HG02623 (cell line): ENCODE results near the gene CCM2.
"Not testable (repeated sequence)": the region's sequence is repeated elsewhere in the genome, so short reads cannot be mapped to it uniquely, and the experiment has no call there.

Experiments
- ATAC-seq: cut with Tn5 transposase; IDR thresholded peaks from one replicate; pipeline ENCODE4 v1.9.1; 2021; ENCODE audit warnings: moderate library complexity; ENCODE audit not compliant: unreplicated experiment

The CCM2 gene

GRCh38 chr7:44999245-45000092 is 532 bp upstream of the CCM2 start:
- ATAC-seq = peak; percentile 66

- peak; percentile 29 for ATAC-seq
Observed at GRCh38 chr7:45001138-45001694, 1.2 kb downstream of the CCM2 start.

GRCh38 chr7:45001826-45002225 is 1.8 kb downstream of the CCM2 start:
- ATAC-seq = no peak

- ATAC-seq = no peak
Observed at GRCh38 chr7:45003789-45004188, 3.8 kb downstream of the CCM2 start.

GRCh38 chr7:45007106-45007505 is 7.1 kb downstream of the CCM2 start:
- no peak for ATAC-seq

GRCh38 chr7:45007571-45008328 is 7.7 kb downstream of the CCM2 start:
- peak; percentile 70 for ATAC-seq

- ATAC-seq = no peak
Observed at GRCh38 chr7:45013465-45013967, 13.5 kb downstream of the CCM2 start.

GRCh38 chr7:45015313-45015712 is 15.3 kb downstream of the CCM2 start:
- no peak for ATAC-seq

GRCh38 chr7:45017253-45017652 is 17.3 kb downstream of the CCM2 start:
- ATAC-seq = no peak

- ATAC-seq = no peak
Observed at GRCh38 chr7:45020915-45021314, 20.9 kb downstream of the CCM2 start.

GRCh38 chr7:45021604-45022296 is 21.7 kb downstream of the CCM2 start:
- ATAC-seq = no peak

GRCh38 chr7:45024126-45024744 is 24.2 kb downstream of the CCM2 start:
- no peak for ATAC-seq

GRCh38 chr7:45025473-45025872 is 25.5 kb downstream of the CCM2 start:
- ATAC-seq = not testable (repeated sequence)

GRCh38 chr7:45026013-45026412 is 26.0 kb downstream of the CCM2 start:
- no peak for ATAC-seq

- no peak for ATAC-seq
Observed at GRCh38 chr7:45026984-45027773, 27.2 kb downstream of the CCM2 start.

GRCh38 chr7:45027774-45028114 is 27.7 kb downstream of the CCM2 start:
- no peak for ATAC-seq

- no peak for ATAC-seq
Observed at GRCh38 chr7:45028138-45028919, 28.3 kb downstream of the CCM2 start.

- ATAC-seq = no peak
Observed at GRCh38 chr7:45028920-45029344, 28.9 kb downstream of the CCM2 start.

GRCh38 chr7:45031829-45032228 is 31.8 kb downstream of the CCM2 start:
- no peak for ATAC-seq
